DOHH2 (cell line): Measurements from ENCODE around the gene RPP25.

Experiments
- CTCF ChIP-seq: fragments of 200-600 bp; sonication (generic); IDR thresholded peaks from one replicate; pipeline ENCODE4 v1.5.1; 2014; ENCODE audit warnings: antibody characterized with exemption, mild to moderate bottlenecking, low read depth, low read length; ENCODE audit not compliant: poor library complexity, severe bottlenecking
- EZH2phosphoT487 ChIP-seq: fragments of 200-600 bp; sonication (generic); IDR thresholded peaks from 2 replicates; pipeline ENCODE4 v1.6.1; 2017; ENCODE audit warnings: borderline replicate concordance, mild to moderate bottlenecking, antibody characterized with exemption, low read length, moderate library complexity, mixed read lengths

- TF ChIP-seq CTCF (no peak), EZH2phosphoT487 (no peak)
These were observed 38.9 kb downstream of the RPP25 start for GRCh38 chr15:74917676-74918075.
